Neural progenitor cell (in vitro differentiated cells): Measurements from ENCODE around the gene USP44. TPM values are rescaled to one million over a fixed set of nuclear protein-coding genes. Genes with fewer than 3 reads are reported as not detected.

Experiments used
- DNase-seq: peaks from one replicate; pipeline ENCODE4 v3.0.0-alpha.2; 2016; ENCODE audit warnings: low spot score
- H2AFZ ChIP-seq: fragments of 200-600 bp; sonication (generic); replicated peaks from 2 replicates; pipeline ENCODE4 v1.6.1; 2016; ENCODE audit warnings: antibody characterized with exemption
- H3F3A ChIP-seq: fragments of 200-600 bp; sonication (generic); 2 replicates; pipeline ENCODE4 v1.6.1; 2016; ENCODE audit warnings: antibody characterized with exemption, low read depth
- H3K27ac ChIP-seq: fragments of 200-600 bp; sonication (generic); 2 replicates; pipeline ENCODE4 v1.5.1; 2016; ENCODE audit warnings: mild to moderate bottlenecking
- H3K27me3 ChIP-seq: fragments of 200-600 bp; sonication (generic); 2 replicates; pipeline ENCODE4 v1.6.1; 2016; ENCODE audit warnings: mild to moderate bottlenecking, moderate library complexity
- H3K36me3 ChIP-seq: fragments of 200-600 bp; sonication (generic); 2 replicates; pipeline ENCODE4 v1.5.1; 2016
- H3K4me1 ChIP-seq: fragments of 200-600 bp; sonication (generic); 2 replicates; pipeline ENCODE4 v1.6.1; 2016; ENCODE audit warnings: mixed run types
- H3K4me2 ChIP-seq: fragments of 200-600 bp; sonication (generic); 2 replicates; pipeline ENCODE4 v1.6.1; 2016
- H3K4me3 ChIP-seq: fragments of 200-600 bp; sonication (generic); 2 replicates; pipeline ENCODE4 v1.5.1; 2016
- H3K79me2 ChIP-seq: fragments of 200-600 bp; sonication (generic); 2 replicates; pipeline ENCODE4 v1.6.1; 2016; ENCODE audit warnings: low read depth
- H3K9ac ChIP-seq: fragments of 200-600 bp; sonication (generic); 2 replicates; pipeline ENCODE4 v1.6.1; 2016
- H3K9me3 ChIP-seq: fragments of 200-600 bp; sonication (generic); 2 replicates; pipeline ENCODE4 v1.5.1; 2016; ENCODE audit warnings: low read depth
- H4K20me1 ChIP-seq: fragments of 200-600 bp; sonication (generic); 2 replicates; pipeline ENCODE4 v1.6.1; 2016; ENCODE audit warnings: low read depth
- H3K27ac Mint-ChIP-seq: 3 replicates; pipeline ENCODE4 v1.8.0; 2021; ENCODE audit warnings: mixed read lengths
- H3K27me3 Mint-ChIP-seq: 2 replicates; pipeline ENCODE4 v1.8.0; 2022; ENCODE audit warnings: low read depth, mild to moderate bottlenecking, inconsistent platforms, moderate library complexity, mixed read lengths; ENCODE audit not compliant: insufficient read depth
- H3K36me3 Mint-ChIP-seq: 3 replicates; pipeline ENCODE4 v1.8.0; 2021; ENCODE audit warnings: mixed read lengths
- H3K4me1 Mint-ChIP-seq: 3 replicates; pipeline ENCODE4 v1.8.0; 2021; ENCODE audit warnings: mixed read lengths
- H3K4me3 Mint-ChIP-seq: 3 replicates; pipeline ENCODE4 v1.8.0; 2021; ENCODE audit warnings: mild to moderate bottlenecking, moderate library complexity, mixed read lengths
- H3K9me3 Mint-ChIP-seq: 3 replicates; pipeline ENCODE4 v1.8.0; 2020; ENCODE audit warnings: mixed read lengths
- CTCF ChIP-seq: fragments of 200-600 bp; sonication (generic); IDR thresholded peaks from 2 replicates; pipeline ENCODE4 v1.5.1; 2017; ENCODE audit warnings: antibody characterized with exemption, mild to moderate bottlenecking
- EZH2 ChIP-seq: fragments of 200-600 bp; sonication (generic); IDR thresholded peaks from 2 replicates; pipeline ENCODE4 v1.6.1; 2017; ENCODE audit warnings: antibody characterized with exemption, mild to moderate bottlenecking, moderate library complexity
- EZH2phosphoT487 ChIP-seq: fragments of 200-600 bp; sonication (generic); IDR thresholded peaks from 2 replicates; pipeline ENCODE4 v1.6.1; 2017; ENCODE audit warnings: antibody characterized with exemption
- total RNA-seq: library from RNA; depleted of rRNA; stranded (reverse); fragments of >200 nt; gene quantifications from 2 replicates; pipeline ENCODE4 v1.2.3, GENCODE V29; 2015; ENCODE audit warnings: low replicate concordance

Gene USP44
- total RNA-seq, 1 donor from 2014 or later, result 79.4 TPM

GRCh38 chr12:95506707-95507523, 44.4 kb downstream of the USP44 start:
- H3K36me3 ChIP-seq, result peaks cover 18% of the 10 kb centered on the region
- no peaks in the 10 kb centered on the region for H3K9me3 ChIP-seq
- peaks cover 7% of the 10 kb centered on the region for H3K79me2 ChIP-seq
- Mint-ChIP-seq H3K9me3 (no peaks in the 10 kb centered on the region), H3K27me3 (no peaks in the 10 kb centered on the region), H3K4me1 (no peaks in the 10 kb centered on the region), H3K4me3 (no peak overlapping the region), H3K27ac (peak overlapping the region; percentile 28), H3K36me3 (peaks cover 37% of the 10 kb centered on the region)
- no peak overlapping the region for H2AFZ ChIP-seq
- TF ChIP-seq EZH2 (no peak), CTCF (no peak), EZH2phosphoT487 (no peak)
- H3K4me3 ChIP-seq, result no peak overlapping the region
- H3K27ac ChIP-seq, result no peak overlapping the region
- H3K27me3 ChIP-seq, result no peaks in the 10 kb centered on the region
- H3K9ac ChIP-seq, result no peak overlapping the region
- no peaks in the 10 kb centered on the region for H3F3A ChIP-seq
- H3K4me1 ChIP-seq, result no peaks in the 10 kb centered on the region
- no peaks in the 10 kb centered on the region for H4K20me1 ChIP-seq
- H3K4me2 ChIP-seq, result no peak overlapping the region
- no peak for DNase-seq

- H3K79me2 ChIP-seq, result peaks cover 24% of the 10 kb centered on the region
- no peak overlapping the region for H3K27ac ChIP-seq
- no peaks in the 10 kb centered on the region for H3K27me3 Mint-ChIP-seq
- H3K9ac ChIP-seq, result no peak overlapping the region
- peaks cover 37% of the 10 kb centered on the region for H3K36me3 Mint-ChIP-seq
- H2AFZ ChIP-seq, result no peak overlapping the region
- H3F3A ChIP-seq, result no peaks in the 10 kb centered on the region
- no peak overlapping the region for H3K4me3 Mint-ChIP-seq
- no peak overlapping the region for H3K4me3 ChIP-seq
- no peaks in the 10 kb centered on the region for H3K9me3 ChIP-seq
- H4K20me1 ChIP-seq, result no peaks in the 10 kb centered on the region
- H3K4me1 Mint-ChIP-seq, result no peaks in the 10 kb centered on the region
- no peaks in the 10 kb centered on the region for H3K27me3 ChIP-seq
- no peak overlapping the region for H3K4me2 ChIP-seq
- peaks cover 15% of the 10 kb centered on the region for H3K36me3 ChIP-seq
- TF ChIP-seq EZH2phosphoT487 (no peak), EZH2 (no peak)
- H3K4me1 ChIP-seq, result no peaks in the 10 kb centered on the region
- H3K9me3 Mint-ChIP-seq, result no peaks in the 10 kb centered on the region
- no peak for DNase-seq
- no peak overlapping the region for H3K27ac Mint-ChIP-seq
Observed at GRCh38 chr12:95505039-95505438, 46.2 kb downstream of the USP44 start.

- no peaks in the 10 kb centered on the region for H4K20me1 ChIP-seq
- peaks cover 6% of the 10 kb centered on the region for H3K9me3 Mint-ChIP-seq
- no peaks in the 10 kb centered on the region for H3K27me3 ChIP-seq
- H3K4me3 Mint-ChIP-seq, result no peak overlapping the region
- H3K9me3 ChIP-seq, result no peaks in the 10 kb centered on the region
- no peak overlapping the region for H3K4me3 ChIP-seq
- peaks cover 45% of the 10 kb centered on the region for H3K36me3 Mint-ChIP-seq
- H3K4me2 ChIP-seq, result no peak overlapping the region
- no peaks in the 10 kb centered on the region for H3K4me1 ChIP-seq
- peaks cover 33% of the 10 kb centered on the region for H3K79me2 ChIP-seq
- H3K27ac ChIP-seq, result no peak overlapping the region
- peaks cover 11% of the 10 kb centered on the region for H3K36me3 ChIP-seq
- H3F3A ChIP-seq, result no peaks in the 10 kb centered on the region
- H3K27ac Mint-ChIP-seq, result no peak overlapping the region
- TF ChIP-seq EZH2phosphoT487 (no peak), CTCF (no peak), EZH2 (no peak)
- H3K27me3 Mint-ChIP-seq, result no peaks in the 10 kb centered on the region
- no peak for DNase-seq
- no peaks in the 10 kb centered on the region for H3K4me1 Mint-ChIP-seq
- H2AFZ ChIP-seq, result no peak overlapping the region
- H3K9ac ChIP-seq, result no peak overlapping the region
Observed at GRCh38 chr12:95504140-95504539, 47.1 kb downstream of the USP44 start.

- H3K4me3 ChIP-seq, result no peak overlapping the region
- no peak overlapping the region for H3K9ac ChIP-seq
- H3K79me2 ChIP-seq, result peaks cover 34% of the 10 kb centered on the region
- no peaks in the 10 kb centered on the region for H4K20me1 ChIP-seq
- no peaks in the 10 kb centered on the region for H3K9me3 ChIP-seq
- Mint-ChIP-seq H3K27ac (no peak overlapping the region), H3K4me3 (no peak overlapping the region), H3K4me1 (no peaks in the 10 kb centered on the region), H3K9me3 (peaks cover 15% of the 10 kb centered on the region), H3K27me3 (no peaks in the 10 kb centered on the region), H3K36me3 (peaks cover 63% of the 10 kb centered on the region)
- H3K36me3 ChIP-seq, result peaks cover 17% of the 10 kb centered on the region
- no peak for TF ChIP-seq CTCF
- TF ChIP-seq EZH2, result no peak
- no peak for TF ChIP-seq EZH2phosphoT487
- H3K27ac ChIP-seq, result no peak overlapping the region
- H2AFZ ChIP-seq, result no peak overlapping the region
- H3K27me3 ChIP-seq, result no peaks in the 10 kb centered on the region
- no peak for DNase-seq
- no peak overlapping the region for H3K4me2 ChIP-seq
- no peaks in the 10 kb centered on the region for H3F3A ChIP-seq
- no peaks in the 10 kb centered on the region for H3K4me1 ChIP-seq
Observed at GRCh38 chr12:95499772-95500171, 51.5 kb downstream of the USP44 start.
